HUES6 (cell line): ENCODE measurements around the gene RPTOR.
A peak's percentile ranks its signal among the peaks of the same experiment; 100 is the strongest.

Experiments
- H3K27ac ChIP-seq: 2 replicates; pipeline ENCODE4 v1.7.0; 2013; ENCODE audit warnings: low read depth, mild to moderate bottlenecking, low read length, inconsistent platforms
- H3K27me3 ChIP-seq: 2 replicates; pipeline ENCODE4 v1.6.1; 2013; ENCODE audit warnings: low read length; ENCODE audit not compliant: control insufficient read depth, insufficient read depth
- H3K36me3 ChIP-seq: 2 replicates; pipeline ENCODE4 v1.6.1; 2013; ENCODE audit warnings: low read length; ENCODE audit not compliant: control insufficient read depth, insufficient read depth
- H3K4me1 ChIP-seq: 2 replicates; pipeline ENCODE4 v1.6.1; 2013; ENCODE audit warnings: low read length; ENCODE audit not compliant: control insufficient read depth, insufficient read depth
- H3K4me3 ChIP-seq: 2 replicates; pipeline ENCODE4 v1.5.1; 2013; ENCODE audit warnings: low read depth, low read length
- H3K9ac ChIP-seq: one replicate; pipeline ENCODE4 v1.6.1; 2013; ENCODE audit warnings: mild to moderate bottlenecking, low read length
- H3K9me3 ChIP-seq: 2 replicates; pipeline ENCODE4 v1.6.1; 2013; ENCODE audit warnings: low read depth, low read length; ENCODE audit not compliant: control insufficient read depth, insufficient read depth

Gene RPTOR

GRCh38 chr17:80826346-80826954, 281.8 kb downstream of the RPTOR start:
- H3K36me3 ChIP-seq, result no peaks in the 10 kb centered on the region
- H3K9ac ChIP-seq, result no peak overlapping the region
- H3K27ac ChIP-seq, result no peak overlapping the region
- H3K4me1 ChIP-seq, result peaks cover 26% of the 10 kb centered on the region
- no peaks in the 10 kb centered on the region for H3K9me3 ChIP-seq
- H3K4me3 ChIP-seq, result no peak overlapping the region
- no peaks in the 10 kb centered on the region; the same call in 1 of the 2 replicates for H3K27me3 ChIP-seq

- Histone ChIP-seq H3K27ac (no peak overlapping the region), H3K4me3 (0 out of 2 replicates have a peak overlapping the region, but pooled peaks have one; percentile 14), H3K9ac (peak overlapping the region; percentile 23), H3K36me3 (no peaks in the 10 kb centered on the region), H3K9me3 (no peaks in the 10 kb centered on the region), H3K27me3 (no peaks in the 10 kb centered on the region; the same call in 1 of the 2 replicates), H3K4me1 (peaks cover 28% of the 10 kb centered on the region)
Observed at GRCh38 chr17:80826955-80827645, 282.5 kb downstream of the RPTOR start.

GRCh38 chr17:80827646-80828643, 283.3 kb downstream of the RPTOR start:
- Histone ChIP-seq H3K27ac (peak overlapping the region; percentile 5; the same call in 1 of the 2 replicates), H3K4me1 (peaks cover 36% of the 10 kb centered on the region), H3K27me3 (no peaks in the 10 kb centered on the region; the same call in 1 of the 2 replicates), H3K36me3 (no peaks in the 10 kb centered on the region), H3K4me3 (peak overlapping the region; percentile 24), H3K9me3 (no peaks in the 10 kb centered on the region), H3K9ac (peak overlapping the region; percentile 55)

GRCh38 chr17:80829166-80829813, 284.7 kb downstream of the RPTOR start:
- H3K27me3 ChIP-seq, result no peaks in the 10 kb centered on the region; the same call in 1 of the 2 replicates
- no peak overlapping the region for H3K27ac ChIP-seq
- H3K9me3 ChIP-seq, result no peaks in the 10 kb centered on the region
- H3K4me3 ChIP-seq, result no peak overlapping the region
- peaks cover 47% of the 10 kb centered on the region for H3K4me1 ChIP-seq
- H3K36me3 ChIP-seq, result no peaks in the 10 kb centered on the region
- H3K9ac ChIP-seq, result no peak overlapping the region

GRCh38 chr17:80830020-80830780, 285.6 kb downstream of the RPTOR start:
- Histone ChIP-seq H3K9me3 (no peaks in the 10 kb centered on the region), H3K4me1 (peaks cover 52% of the 10 kb centered on the region), H3K27me3 (no peaks in the 10 kb centered on the region; the same call in 1 of the 2 replicates), H3K9ac (no peak overlapping the region), H3K27ac (no peak overlapping the region), H3K4me3 (no peak overlapping the region), H3K36me3 (no peaks in the 10 kb centered on the region)

GRCh38 chr17:80831491-80831890, 286.9 kb downstream of the RPTOR start:
- Histone ChIP-seq H3K27me3 (no peaks in the 10 kb centered on the region; the same call in 1 of the 2 replicates), H3K36me3 (no peaks in the 10 kb centered on the region), H3K4me3 (no peak overlapping the region)

GRCh38 chr17:80832266-80832676, 287.6 kb downstream of the RPTOR start:
- H3K36me3 ChIP-seq, result no peaks in the 10 kb centered on the region
- H3K4me3 ChIP-seq, result peak overlapping the region; percentile 50
- peak overlapping the region; percentile 55 for H3K27ac ChIP-seq
- H3K4me1 ChIP-seq, result peaks cover 41% of the 10 kb centered on the region
- H3K27me3 ChIP-seq, result no peaks in the 10 kb centered on the region; the same call in 1 of the 2 replicates
- H3K9me3 ChIP-seq, result no peaks in the 10 kb centered on the region
- peak overlapping the region; percentile 68 for H3K9ac ChIP-seq

More at GRCh38 chr17:80831491-80831890, 286.9 kb downstream of the RPTOR start:
- no peak overlapping the region for H3K27ac ChIP-seq
- no peak overlapping the region for H3K9ac ChIP-seq
- H3K4me1 ChIP-seq, result peaks cover 48% of the 10 kb centered on the region
- no peaks in the 10 kb centered on the region for H3K9me3 ChIP-seq

GRCh38 chr17:80832888-80833583, 288.4 kb downstream of the RPTOR start:
- Histone ChIP-seq H3K36me3 (no peaks in the 10 kb centered on the region), H3K4me3 (peak overlapping the region; percentile 50)

GRCh38 chr17:80833952-80834892, 289.6 kb downstream of the RPTOR start:
- Histone ChIP-seq H3K36me3 (no peaks in the 10 kb centered on the region), H3K9me3 (no peaks in the 10 kb centered on the region), H3K4me3 (no peak overlapping the region), H3K4me1 (peaks cover 26% of the 10 kb centered on the region), H3K9ac (no peak overlapping the region), H3K27me3 (no peaks in the 10 kb centered on the region), H3K27ac (no peak overlapping the region)

More at GRCh38 chr17:80832888-80833583, 288.4 kb downstream of the RPTOR start:
- no peaks in the 10 kb centered on the region for H3K9me3 ChIP-seq
- H3K4me1 ChIP-seq, result peaks cover 33% of the 10 kb centered on the region
- H3K27me3 ChIP-seq, result no peaks in the 10 kb centered on the region; the same call in 1 of the 2 replicates
- H3K9ac ChIP-seq, result peak overlapping the region; percentile 68
- peak overlapping the region; percentile 55 for H3K27ac ChIP-seq
